Heart left ventricle (tissue), 16 donors: ENCODE measurements around the gene MRPL48. TPM values are rescaled to one million over a fixed set of nuclear protein-coding genes. Genes with fewer than 3 reads are reported as not detected.

Experiments
- ATAC-seq, 4 donors: fragments of 200-7000 bp; cut with Tn5 transposase; one replicate each; pipeline ENCODE4 v1.9.1; 2020 to 2022; ENCODE audit warnings: moderate library complexity in 4 of 4, mild to moderate bottlenecking in 3 of 4, moderate number of reproducible peaks in 1 of 4
- DNase-seq, 5 donors: peaks; one replicate each; pipeline ENCODE4 v3.0.0-alpha.2; 2020
- H3K27ac ChIP-seq, 12 donors: fragments of 200-600 bp; sonication (generic) in 4 of 12; one replicate each; pipeline versions ENCODE4 v1.5.0 to v1.8.0; 2016 to 2022; ENCODE audit warnings: mild to moderate bottlenecking in 2 of 12
- H3K27me3 ChIP-seq, 9 donors: fragments of 200-600 bp; sonication (generic) in 2 of 9; one replicate each; pipeline versions ENCODE4 v1.5.1 to v1.8.0; 2016 to 2022; ENCODE audit warnings: mild to moderate bottlenecking in 3 of 9
- H3K36me3 ChIP-seq, 9 donors: fragments of 200-600 bp; sonication (generic) in 2 of 9; one replicate each; pipeline versions ENCODE4 v1.5.0 to v1.8.0; 2018 to 2022; ENCODE audit warnings: mild to moderate bottlenecking in 2 of 9
- H3K4me1 ChIP-seq, 12 donors: fragments of 200-600 bp; sonication (generic) in 4 of 12; one replicate each; pipeline versions ENCODE4 v1.5.0 to v1.8.0; 2016 to 2022; ENCODE audit warnings: mild to moderate bottlenecking in 3 of 12
- H3K4me3 ChIP-seq, 12 donors: fragments of 200-600 bp; sonication (generic) in 4 of 12; one replicate each; pipeline versions ENCODE4 v1.5.0 to v1.8.0; 2017 to 2022; ENCODE audit warnings: mild to moderate bottlenecking in 9 of 12, moderate library complexity in 4 of 12
- H3K9me3 ChIP-seq, 12 donors: fragments of 200-600 bp; sonication (generic) in 4 of 12; one replicate each; pipeline versions ENCODE4 v1.5.0 to v1.8.0; 2016 to 2022; ENCODE audit warnings: mild to moderate bottlenecking in 1 of 12
- CTCF ChIP-seq, 12 donors: fragments of 200-600 bp; sonication (generic) in 4 of 12; IDR thresholded peaks; one replicate each; pipeline versions ENCODE4 v1.5.0 to v1.8.0; 2018 to 2022; ENCODE audit warnings: antibody characterized with exemption in 12 of 12, mild to moderate bottlenecking in 5 of 12
- POLR2A ChIP-seq, 2 donors: fragments of 450-650 bp; IDR thresholded peaks; one replicate each; pipeline ENCODE4 v1.6.1; 2017; ENCODE audit warnings: antibody characterized with exemption in 2 of 2, mild to moderate bottlenecking in 2 of 2, moderate library complexity in 2 of 2
- WGBS, 4 donors: extraction: QIAGEN DNeasy Blood & Tissue Kit in 2 of 4; methylation state at CpG; one replicate each; pipeline versions ENCODE4 v1.1.5 to v1.1.7; 2013 to 2018; 5-methylcytosine and 5-hydroxymethylcytosine counted together
- intact Hi-C, 10 donors: fragments of 100-400 bp; cut with DNase I; formaldehyde crosslinking; loops; one replicate each; pipeline versions ENCODE4 v1.11.1 to v1.14.2; 2022
- polyA plus RNA-seq, 2 donors: library from polyadenylated mRNA; stranded (reverse); fragments of 200-250 nt; gene quantifications; one replicate each; pipeline ENCODE4 v1.2.3, GENCODE V29; 2013
- total RNA-seq, 9 donors: library from RNA; depleted of rRNA in 2 of 9; stranded (reverse); fragments of >200 nt in 2 of 9; fragmentation: NEBNext Ultra II Directional in 3 of 9; extraction: Animal tissue kit (Norgen Biotek cat#: 25700) in 3 of 9; gene quantifications; one replicate each; pipeline versions ENCODE4 v1.1.0 to v1.2.4, GENCODE V29; 2016 to 2023
- donor health status: ischemic (EF 13 %, LVEDD 7.1; RV severe dilation, severe dysfunction).
- donor health status: healthy with polysubstance abuse.
- donor health status: DM: no; HTN: yes; CAD: no.
- donor health status: DM: no; HTN: no; CAD: no.
- donor health status: ischemic (EF 25% LVEDD 6.9; RV normal size, moderate dysfunction).
- donor health status: ischemic (EF 25% LVEDD 5.7; RV mildly dilated, moderate dysfunction).
- donor health status: healthy.
- donor health status: DM: yes; HTN: yes; CAD: no.
- donor health status: ischemic (EF 35%, LVEDD 5.7; RV mildly dilated, moderate dysfunction).
- donor health status: nonischemic (EF 11% LVEDD 7.7; RV severe dilation, severe dysfunction).
- donor health status: DM: yes; HTN: yes; CAD: no.
- donor health status: PGD.
- donor health status: ischemic (EF 29% LVEDD 5.4; RV normal size, mild dysfunction).
- donor health status: nonischemic (EF 23%, LVEDD 6.1; RV moderate dilation, normal function).

The MRPL48 gene
- total and polyA plus RNA-seq, 11 donors = 21.0 to 47.7 (median 39.4) TPM

GRCh38 chr11:73883856-73884255, 96.2 kb downstream of the MRPL48 start:
- no peak for TF ChIP-seq CTCF (IDR thresholded peaks at IDR 0.05)
- TF ChIP-seq POLR2A (IDR thresholded peaks at IDR 0.05) = no peak
- WGBS, 4 donors = 92 to 99% (median 95%) methylated on average over 2 of the region's 2 CpGs
- Histone ChIP-seq H3K27me3 (no peaks in the 10 kb centered on the region), H3K4me3 (no peak overlapping the region), H3K9me3 (no peaks in the 10 kb centered on the region), H3K27ac (no peak overlapping the region), H3K4me1 (no peaks in the 10 kb centered on the region), H3K36me3 (peaks cover 0 to 42% (median 24%) of the 10 kb centered on the region in 9 donors)
- DNase-seq (no peak), ATAC-seq (no peak)
- intact Hi-C loops = no loop called here

GRCh38 chr11:73888244-73888643, 100.6 kb downstream of the MRPL48 start:
- WGBS, 4 donors = 96 to 97% (median 97%) methylated on average over 3 of the region's 3 CpGs
- Histone ChIP-seq H3K4me1 (no peaks in the 10 kb centered on the region), H3K27me3 (no peaks in the 10 kb centered on the region), H3K27ac (no peak overlapping the region), H3K4me3 (no peak overlapping the region), H3K36me3 (peaks cover 0 to 81% (median 62%) of the 10 kb centered on the region in 9 donors), H3K9me3 (no peaks in the 10 kb centered on the region)
- intact Hi-C loops = no loop called here
- TF ChIP-seq POLR2A (IDR thresholded peaks at IDR 0.05) (no peak), CTCF (IDR thresholded peaks at IDR 0.05) (no peak)
- ATAC-seq (no peak), DNase-seq (no peak)

- DNase-seq = no peak
- no peaks in the 10 kb centered on the region for H3K27me3 ChIP-seq
- no peak overlapping the region for H3K27ac ChIP-seq
- H3K36me3 ChIP-seq = peaks cover 0 to 81% (median 63%) of the 10 kb centered on the region in 9 donors
- H3K4me1 ChIP-seq = no peaks in the 10 kb centered on the region
- ATAC-seq = no peak
- intact Hi-C loops = no loop called here
- no peaks in the 10 kb centered on the region for H3K9me3 ChIP-seq
- no peak overlapping the region for H3K4me3 ChIP-seq
- TF ChIP-seq CTCF (IDR thresholded peaks at IDR 0.05) (no peak), POLR2A (IDR thresholded peaks at IDR 0.05) (no peak)
- WGBS, 4 donors = 33 to 41% (median 38%) methylated on average over 1 of the region's 1 CpG
These were observed 101.3 kb downstream of the MRPL48 start for GRCh38 chr11:73889019-73889418.

- TF ChIP-seq CTCF (IDR thresholded peaks at IDR 0.05) (no peak), POLR2A (IDR thresholded peaks at IDR 0.05) (no peak)
- H3K4me3 ChIP-seq = no peak overlapping the region
- H3K27me3 ChIP-seq = no peaks in the 10 kb centered on the region
- peaks cover 0 to 81% (median 60%) of the 10 kb centered on the region in 9 donors for H3K36me3 ChIP-seq
- H3K9me3 ChIP-seq = no peaks in the 10 kb centered on the region
- H3K27ac ChIP-seq = no peak overlapping the region
- no peak for DNase-seq
- no peak for ATAC-seq
- no peaks in the 10 kb centered on the region for H3K4me1 ChIP-seq
- 70 to 96% (median 92%) methylated on average over 1 of the region's 1 CpG for WGBS, 4 donors
- intact Hi-C loops = no loop called here
These were observed 101.9 kb downstream of the MRPL48 start for GRCh38 chr11:73889536-73889935.
